ENCODE data around the gene VPS37B. TPM values are rescaled to one million over a fixed set of nuclear protein-coding genes. Genes with fewer than 3 reads are reported as not detected.

The VPS37B gene
- total and polyA plus RNA-seq, 4 experiments from 2014 or later = 18.8 to 23.7 (median 22.2) TPM

GRCh38 chr12:122861587-122861970 is 34.3 kb downstream of the VPS37B start:
- peaks cover 0 to 5% (median 0%) of the 10 kb centered on the region in 4 donors for H3K4me1 Mint-ChIP-seq
- H3K27me3 Mint-ChIP-seq = no peaks in the 10 kb centered on the region
- intact Hi-C loops (cut with micrococcal nuclease) = loop anchor here (2.0 kb wide), 1 partner anchor 25 kb away; no protein-coding TSS in a partner anchor
- Histone ChIP-seq H3K27ac (ENCODE audit: low read depth, low read length) (no peak overlapping the region), H3K4me3 (ENCODE audit: low read length in 2 of 2) (no peak overlapping the region), H3K27me3 (ENCODE audit: insufficient read depth, low read length) (no peaks in the 10 kb centered on the region), H3K9me3 (ENCODE audit: control insufficient read depth in 1 of 2, low read length in 2 of 2) (no peaks in the 10 kb centered on the region), H3K4me1 (ENCODE audit: insufficient read depth, low read length) (peaks cover 5% of the 10 kb centered on the region), H3K36me3 (ENCODE audit: insufficient read depth, low read length) (peaks cover 8% of the 10 kb centered on the region)
- POLR2A ChIA-PET (ENCODE audit: partially characterized antibody) = interaction anchor here (0.6 to 4.2 kb wide), 9 partner anchors 10 to 114 kb away, joined by 3 to 22 read pairs (median 5); partner anchors contain the start of gene OGFOD2
- peaks cover 16 to 36% of the 10 kb centered on the region in 2 donors for H3K36me3 Mint-ChIP-seq
- H3K9me3 Mint-ChIP-seq = peaks cover 0 to 2% (median 0%) of the 10 kb centered on the region in 8 donors
- CTCF ChIA-PET (ENCODE audit: partially characterized antibody) = interaction anchor here (0.9 to 10.9 kb wide), 15 partner anchors 10 to 390 kb away, joined by 3 to 268 read pairs (median 4); partner anchors contain the start of gene ABCB9
- DNase-seq = no peak
- H3K27ac Mint-ChIP-seq = peak overlapping the region in 1 of 7 donors; percentile 65
- H3K4me3 Mint-ChIP-seq = no peak overlapping the region

- ChIA-PET POLR2A (ENCODE audit: partially characterized antibody) (interaction anchor here (0.6 to 4.2 kb wide), 13 partner anchors 10 to 119 kb away, joined by 3 to 22 read pairs (median 5); partner anchors contain the start of genes OGFOD2 and VPS37B), CTCF (ENCODE audit: partially characterized antibody) (interaction anchor here (0.8 to 10.9 kb wide), 21 partner anchors 10 to 391 kb away, joined by 3 to 268 read pairs (median 4); partner anchors contain the start of genes ABCB9 and OGFOD2)
- no peak overlapping the region for H3K4me3 Mint-ChIP-seq
- peaks cover 0 to 2% (median 0%) of the 10 kb centered on the region in 8 donors for H3K9me3 Mint-ChIP-seq
- H3K36me3 Mint-ChIP-seq = peaks cover 11 to 36% of the 10 kb centered on the region in 2 donors
- Histone ChIP-seq H3K27ac (ENCODE audit: low read depth, low read length) (no peak overlapping the region), H3K27me3 (ENCODE audit: insufficient read depth, low read length) (no peaks in the 10 kb centered on the region), H3K36me3 (ENCODE audit: insufficient read depth, low read length) (peaks cover 11% of the 10 kb centered on the region), H3K9me3 (ENCODE audit: control insufficient read depth in 1 of 2, low read length in 2 of 2) (no peaks in the 10 kb centered on the region), H3K4me3 (ENCODE audit: low read length in 2 of 2) (no peak overlapping the region), H3K4me1 (ENCODE audit: insufficient read depth, low read length) (peaks cover 5% of the 10 kb centered on the region)
- peak overlapping the region in 2 of 7 donors; percentile 43 to 71 for H3K27ac Mint-ChIP-seq
- H3K27me3 Mint-ChIP-seq = no peaks in the 10 kb centered on the region
- intact Hi-C loops (cut with micrococcal nuclease) = loop anchor here (1.0 to 2.0 kb wide), 4 partner anchors 24 to 377 kb away; no protein-coding TSS in a partner anchor
- no peak for DNase-seq
- H3K4me1 Mint-ChIP-seq = peaks cover 0 to 5% (median 0%) of the 10 kb centered on the region in 4 donors
These were observed 34.9 kb downstream of the VPS37B start for GRCh38 chr12:122860854-122861586.

- H3K4me1 Mint-ChIP-seq = peaks cover 0 to 5% (median 0%) of the 10 kb centered on the region in 4 donors
- DNase-seq = peak; percentile 68 to 79 (median 73)
- H3K27me3 Mint-ChIP-seq = no peaks in the 10 kb centered on the region
- ChIA-PET POLR2A (ENCODE audit: partially characterized antibody) (interaction anchor here (0.6 to 4.2 kb wide), 13 partner anchors 11 to 378 kb away, joined by 3 to 22 read pairs (median 5); partner anchors contain the start of genes MPHOSPH9, MTRFR and VPS37B), CTCF (ENCODE audit: partially characterized antibody) (interaction anchor here (0.8 to 10.9 kb wide), 23 partner anchors 9 to 392 kb away, joined by 3 to 268 read pairs (median 4); partner anchors contain the start of genes ABCB9 and OGFOD2)
- no peak overlapping the region for H3K4me3 Mint-ChIP-seq
- Histone ChIP-seq H3K36me3 (ENCODE audit: insufficient read depth, low read length) (peaks cover 11% of the 10 kb centered on the region), H3K4me3 (ENCODE audit: low read length in 2 of 2) (no peak overlapping the region), H3K9me3 (ENCODE audit: control insufficient read depth in 1 of 2, low read length in 2 of 2) (no peaks in the 10 kb centered on the region), H3K27ac (ENCODE audit: low read depth, low read length) (no peak overlapping the region), H3K4me1 (ENCODE audit: insufficient read depth, low read length) (peaks cover 5% of the 10 kb centered on the region), H3K27me3 (ENCODE audit: insufficient read depth, low read length) (no peaks in the 10 kb centered on the region)
- no peaks in the 10 kb centered on the region for H3K9me3 Mint-ChIP-seq
- peak overlapping the region in 3 of 7 donors; percentile 10 to 71 (median 18) for H3K27ac Mint-ChIP-seq
- intact Hi-C loops (cut with micrococcal nuclease) = loop anchor here (1.0 to 2.0 kb wide), 4 partner anchors 23 to 378 kb away; no protein-coding TSS in a partner anchor
- H3K36me3 Mint-ChIP-seq = peaks cover 11 to 36% of the 10 kb centered on the region in 2 donors
These were observed 35.7 kb downstream of the VPS37B start for GRCh38 chr12:122860040-122860853.

GRCh38 chr12:122859303-122860039 is 36.5 kb downstream of the VPS37B start:
- Mint-ChIP-seq H3K4me1 (peaks cover 0 to 5% (median 0%) of the 10 kb centered on the region in 4 donors), H3K4me3 (no peak overlapping the region), H3K9me3 (no peaks in the 10 kb centered on the region), H3K36me3 (peaks cover 10 to 29% of the 10 kb centered on the region in 2 donors), H3K27ac (peak overlapping the region in 1 of 7 donors; percentile 71), H3K27me3 (no peaks in the 10 kb centered on the region)
- no peaks in the 10 kb centered on the region for H3K9me3 ChIP-seq (ENCODE audit: control insufficient read depth in 1 of 2, low read length in 2 of 2)
- POLR2A ChIA-PET (ENCODE audit: partially characterized antibody) = interaction anchor here (0.6 to 4.2 kb wide), 8 partner anchors 12 to 379 kb away, joined by 3 to 22 read pairs (median 8); partner anchors contain the start of genes MPHOSPH9 and MTRFR
- intact Hi-C loops (cut with micrococcal nuclease) = loop anchor here (1.0 to 2.0 kb wide), 4 partner anchors 23 to 379 kb away; no protein-coding TSS in a partner anchor
- CTCF ChIA-PET (ENCODE audit: partially characterized antibody) = interaction anchor here (0.8 to 10.9 kb wide), 12 partner anchors 13 to 379 kb away, joined by 3 to 268 read pairs (median 6); no protein-coding TSS in a partner anchor
- peaks cover 11% of the 10 kb centered on the region for H3K36me3 ChIP-seq (ENCODE audit: insufficient read depth, low read length)
- H3K4me1 ChIP-seq (ENCODE audit: insufficient read depth, low read length) = peaks cover 5% of the 10 kb centered on the region
- H3K27me3 ChIP-seq (ENCODE audit: insufficient read depth, low read length) = no peaks in the 10 kb centered on the region
- DNase-seq = no peak
- no peak overlapping the region for H3K4me3 ChIP-seq (ENCODE audit: low read length in 2 of 2)
- H3K27ac ChIP-seq (ENCODE audit: low read depth, low read length) = no peak overlapping the region

- no peaks in the 10 kb centered on the region for H3K27me3 Mint-ChIP-seq
- Histone ChIP-seq H3K4me1 (ENCODE audit: insufficient read depth, low read length) (peaks cover 5% of the 10 kb centered on the region), H3K9me3 (ENCODE audit: control insufficient read depth in 1 of 2, low read length in 2 of 2) (no peaks in the 10 kb centered on the region), H3K4me3 (ENCODE audit: low read length in 2 of 2) (no peak overlapping the region), H3K27ac (ENCODE audit: low read depth, low read length) (no peak overlapping the region), H3K36me3 (ENCODE audit: insufficient read depth, low read length) (peaks cover 11% of the 10 kb centered on the region), H3K27me3 (ENCODE audit: insufficient read depth, low read length) (no peaks in the 10 kb centered on the region)
- H3K27ac Mint-ChIP-seq = peak overlapping the region in 2 of 7 donors; percentile 41 to 71
- H3K9me3 Mint-ChIP-seq = no peaks in the 10 kb centered on the region
- peaks cover 0 to 5% (median 0%) of the 10 kb centered on the region in 4 donors for H3K4me1 Mint-ChIP-seq
- peaks cover 7 to 29% of the 10 kb centered on the region in 2 donors for H3K36me3 Mint-ChIP-seq
- no peak for DNase-seq
- POLR2A ChIA-PET (ENCODE audit: partially characterized antibody) = interaction anchor here (1.1 to 4.2 kb wide), 5 partner anchors 13 to 374 kb away, joined by 3 to 22 read pairs (median 8); partner anchors contain the start of genes MPHOSPH9 and MTRFR
- no peak overlapping the region for H3K4me3 Mint-ChIP-seq
- CTCF ChIA-PET (ENCODE audit: partially characterized antibody) = interaction anchor here (0.6 to 10.9 kb wide), 14 partner anchors 12 to 380 kb away, joined by 3 to 268 read pairs (median 4); no protein-coding TSS in a partner anchor
- intact Hi-C loops (cut with micrococcal nuclease) = no loop called here
These were observed 37.2 kb downstream of the VPS37B start for GRCh38 chr12:122858591-122859302.

All from CD4-positive, alpha-beta memory T cell (primary cell).